Activated CD4-positive, alpha-beta memory T cell treated with anti-CD3 and anti-CD28 coated beads for 36 hours (primary cell): ENCODE data around the gene NDE1. TPM values are rescaled to one million over a fixed set of nuclear protein-coding genes. Genes with fewer than 3 reads are reported as not detected.

ENCODE experiments used
- CTCF ChIA-PET: fragments of 350-600 bp; sonication (Branson Sonifier 250); formaldehyde crosslinking; loops from one replicate; lab custom pipeline; 2021; ENCODE audit warnings: antibody characterized with exemption, inconsistent platforms; lab: Charles Lee
- POLR2A ChIA-PET: fragments of 350-600 bp; sonication (Branson Sonifier 250); formaldehyde crosslinking; loops from one replicate; lab custom pipeline; 2021; ENCODE audit warnings: antibody characterized with exemption; lab: Charles Lee
- DNase-seq: peaks from one replicate; pipeline ENCODE4 v3.0.0-alpha.2; 2020
- H3K27ac Mint-ChIP-seq: one replicate; pipeline ENCODE4 v1.8.0; 2021; ENCODE audit warnings: mixed read lengths
- H3K27me3 Mint-ChIP-seq: one replicate; pipeline ENCODE4 v1.8.0; 2021; ENCODE audit warnings: mixed read lengths
- H3K36me3 Mint-ChIP-seq: one replicate; pipeline ENCODE4 v1.8.0; 2021; ENCODE audit warnings: mixed read lengths
- H3K4me1 Mint-ChIP-seq: one replicate; pipeline ENCODE4 v1.8.0; 2021; ENCODE audit warnings: low read depth, mixed read lengths
- H3K4me3 Mint-ChIP-seq: one replicate; pipeline ENCODE4 v1.8.0; 2021; ENCODE audit warnings: mild to moderate bottlenecking, mixed read lengths
- H3K9me3 Mint-ChIP-seq: one replicate; pipeline ENCODE4 v1.8.0; 2021; ENCODE audit warnings: mixed read lengths
- intact Hi-C: fragments of 100-400 bp; cut with micrococcal nuclease; formaldehyde crosslinking; loops from one replicate; pipeline ENCODE4 v1.15.1; 2023
- total RNA-seq, 2 experiments: library from RNA; stranded (reverse); gene quantifications; one replicate each; pipeline ENCODE4 v1.2.3, GENCODE V29; 2021

Gene NDE1
- total RNA-seq, 2 experiments from 2014 or later: 117 to 119 TPM

GRCh38 chr16:15609286-15609649, 40.8 kb upstream of the NDE1 start:
- Mint-ChIP-seq H3K36me3 (peaks cover 50% of the 10 kb centered on the region), H3K27ac (no peak overlapping the region), H3K9me3 (no peaks in the 10 kb centered on the region), H3K4me1 (peaks cover 10% of the 10 kb centered on the region), H3K4me3 (no peak overlapping the region), H3K27me3 (no peaks in the 10 kb centered on the region)
- ChIA-PET CTCF (no interaction called here), POLR2A (no interaction called here)
- intact Hi-C loops: no loop called here
- no peak for DNase-seq

- POLR2A ChIA-PET: interaction anchor here (0.7 to 1.0 kb wide), 3 partner anchors 10 to 444 kb away, joined by 3 read pairs; no protein-coding TSS in a partner anchor
- peak; percentile 55 for DNase-seq
Observed at GRCh38 chr16:15610369-15610871, 39.6 kb upstream of the NDE1 start.

GRCh38 chr16:15611610-15612009, 38.4 kb upstream of the NDE1 start:
- intact Hi-C loops: no loop called here
- H3K27ac Mint-ChIP-seq: no peak overlapping the region
- no peak for DNase-seq
- ChIA-PET CTCF (no interaction called here), POLR2A (no interaction called here)
- peaks cover 55% of the 10 kb centered on the region for H3K36me3 Mint-ChIP-seq
- H3K4me3 Mint-ChIP-seq: no peak overlapping the region
- H3K9me3 Mint-ChIP-seq: no peaks in the 10 kb centered on the region
- peaks cover 10% of the 10 kb centered on the region for H3K4me1 Mint-ChIP-seq
- no peaks in the 10 kb centered on the region for H3K27me3 Mint-ChIP-seq

More at GRCh38 chr16:15610369-15610871, 39.6 kb upstream of the NDE1 start:
- intact Hi-C loops: no loop called here
- Mint-ChIP-seq H3K27ac (peak overlapping the region; percentile 70), H3K9me3 (no peaks in the 10 kb centered on the region), H3K4me3 (no peak overlapping the region), H3K4me1 (peaks cover 10% of the 10 kb centered on the region), H3K27me3 (no peaks in the 10 kb centered on the region), H3K36me3 (peaks cover 53% of the 10 kb centered on the region)
- CTCF ChIA-PET: interaction anchor here (0.9 to 1.0 kb wide), 2 partner anchors 24 to 183 kb away, joined by 3 read pairs; no protein-coding TSS in a partner anchor

- no peaks in the 10 kb centered on the region for H3K9me3 Mint-ChIP-seq
- peaks cover 9% of the 10 kb centered on the region for H3K4me1 Mint-ChIP-seq
- H3K36me3 Mint-ChIP-seq: peaks cover 54% of the 10 kb centered on the region
- no peaks in the 10 kb centered on the region for H3K27me3 Mint-ChIP-seq
- no peak for DNase-seq
- ChIA-PET POLR2A (no interaction called here), CTCF (no interaction called here)
- intact Hi-C loops: no loop called here
- H3K4me3 Mint-ChIP-seq: no peak overlapping the region
- H3K27ac Mint-ChIP-seq: no peak overlapping the region
Observed at GRCh38 chr16:15613676-15614075, 36.4 kb upstream of the NDE1 start.

- ChIA-PET POLR2A (no interaction called here), CTCF (no interaction called here)
- Mint-ChIP-seq H3K4me1 (no peaks in the 10 kb centered on the region), H3K27me3 (no peaks in the 10 kb centered on the region), H3K36me3 (peaks cover 51% of the 10 kb centered on the region), H3K9me3 (no peaks in the 10 kb centered on the region), H3K27ac (no peak overlapping the region), H3K4me3 (no peak overlapping the region)
- no peak for DNase-seq
- intact Hi-C loops: no loop called here
Observed at GRCh38 chr16:15616012-15616411, 34.0 kb upstream of the NDE1 start.

GRCh38 chr16:15616475-15617165, 33.4 kb upstream of the NDE1 start:
- DNase-seq: no peak
- intact Hi-C loops: no loop called here
- ChIA-PET CTCF (no interaction called here), POLR2A (interaction anchor here (0.6 kb wide), 1 partner anchor 134 kb away, joined by 3 read pairs; no protein-coding TSS in a partner anchor)
- Mint-ChIP-seq H3K4me3 (no peak overlapping the region), H3K27me3 (no peaks in the 10 kb centered on the region), H3K4me1 (no peaks in the 10 kb centered on the region), H3K36me3 (peaks cover 51% of the 10 kb centered on the region), H3K27ac (no peak overlapping the region), H3K9me3 (no peaks in the 10 kb centered on the region)

GRCh38 chr16:15617901-15618300, 32.1 kb upstream of the NDE1 start:
- H3K4me1 Mint-ChIP-seq: no peaks in the 10 kb centered on the region
- no peaks in the 10 kb centered on the region for H3K9me3 Mint-ChIP-seq
- H3K27ac Mint-ChIP-seq: peak overlapping the region; percentile 4
- no peak for DNase-seq
- POLR2A ChIA-PET: no interaction called here
- H3K36me3 Mint-ChIP-seq: peaks cover 46% of the 10 kb centered on the region
- H3K27me3 Mint-ChIP-seq: no peaks in the 10 kb centered on the region
- intact Hi-C loops: no loop called here
- CTCF ChIA-PET: no interaction called here
- no peak overlapping the region for H3K4me3 Mint-ChIP-seq

- Mint-ChIP-seq H3K27ac (peak overlapping the region; percentile 7), H3K36me3 (peaks cover 43% of the 10 kb centered on the region), H3K4me3 (no peak overlapping the region), H3K27me3 (no peaks in the 10 kb centered on the region), H3K4me1 (no peaks in the 10 kb centered on the region), H3K9me3 (no peaks in the 10 kb centered on the region)
- CTCF ChIA-PET: no interaction called here
- POLR2A ChIA-PET: no interaction called here
- DNase-seq: no peak
- intact Hi-C loops: no loop called here
Observed at GRCh38 chr16:15618392-15618791, 31.7 kb upstream of the NDE1 start.

GRCh38 chr16:15620611-15621195, 29.3 kb upstream of the NDE1 start:
- Mint-ChIP-seq H3K27me3 (no peaks in the 10 kb centered on the region), H3K9me3 (no peaks in the 10 kb centered on the region), H3K4me3 (no peak overlapping the region), H3K27ac (no peak overlapping the region), H3K4me1 (peaks cover 5% of the 10 kb centered on the region), H3K36me3 (peaks cover 50% of the 10 kb centered on the region)
- intact Hi-C loops: no loop called here
- no peak for DNase-seq
- CTCF ChIA-PET: no interaction called here
- POLR2A ChIA-PET: no interaction called here

- Mint-ChIP-seq H3K27ac (no peak overlapping the region), H3K36me3 (peaks cover 47% of the 10 kb centered on the region), H3K4me3 (no peak overlapping the region), H3K9me3 (no peaks in the 10 kb centered on the region), H3K27me3 (no peaks in the 10 kb centered on the region), H3K4me1 (peaks cover 5% of the 10 kb centered on the region)
- CTCF ChIA-PET: no interaction called here
- intact Hi-C loops: no loop called here
- DNase-seq: no peak
- POLR2A ChIA-PET: no interaction called here
Observed at GRCh38 chr16:15621456-15621855, 28.6 kb upstream of the NDE1 start.

GRCh38 chr16:15621889-15622288, 28.2 kb upstream of the NDE1 start:
- H3K4me3 Mint-ChIP-seq: no peak overlapping the region
- peaks cover 5% of the 10 kb centered on the region for H3K4me1 Mint-ChIP-seq
- intact Hi-C loops: no loop called here
- ChIA-PET POLR2A (no interaction called here), CTCF (no interaction called here)
- no peaks in the 10 kb centered on the region for H3K27me3 Mint-ChIP-seq
- H3K27ac Mint-ChIP-seq: no peak overlapping the region
- H3K9me3 Mint-ChIP-seq: no peaks in the 10 kb centered on the region
- no peak for DNase-seq
- peaks cover 44% of the 10 kb centered on the region for H3K36me3 Mint-ChIP-seq

- Mint-ChIP-seq H3K27me3 (no peaks in the 10 kb centered on the region), H3K4me1 (peaks cover 38% of the 10 kb centered on the region), H3K27ac (no peak overlapping the region), H3K4me3 (no peak overlapping the region), H3K9me3 (no peaks in the 10 kb centered on the region), H3K36me3 (peaks cover 60% of the 10 kb centered on the region)
- POLR2A ChIA-PET: no interaction called here
- CTCF ChIA-PET: interaction anchor here (1.0 kb wide), 1 partner anchor 11 kb away, joined by 5 read pairs; the partner anchor contains the start of gene MARF1
- intact Hi-C loops: no loop called here
- DNase-seq: no peak
Observed at GRCh38 chr16:15631730-15632409, 18.2 kb upstream of the NDE1 start.
